ENCODE results near the gene DESI2.

- TF ChIP-seq CTCF (IDR thresholded peaks at IDR 0.05; ENCODE audit: low read depth, low read length, missing input control): no peak
- no peak for TF ChIP-seq REST (IDR thresholded peaks at IDR 0.05)
- TF ChIP-seq MAX (IDR thresholded peaks at IDR 0.05): no peak
Measured at GRCh38 chr1:244645414-244645813, 7.5 kb upstream of the DESI2 start.

Data from liver (tissue), 2 donors.